Colonic mucosa (tissue), 4 donors: ENCODE results near the gene FOXP1. TPM values are rescaled to one million over a fixed set of nuclear protein-coding genes. Genes with fewer than 3 reads are reported as not detected.

Experiments used
- DNase-seq: peaks from one replicate; pipeline ENCODE4 v3.0.0-alpha.2; 2020
- H3K27ac ChIP-seq: fragments of 200-600 bp; one replicate; pipeline ENCODE4 v1.8.0; 2021
- H3K27me3 ChIP-seq: fragments of 200-600 bp; one replicate; pipeline ENCODE4 v1.8.0; 2021
- H3K36me3 ChIP-seq: fragments of 200-600 bp; one replicate; pipeline ENCODE4 v1.8.0; 2021
- H3K4me1 ChIP-seq: fragments of 200-600 bp; one replicate; pipeline ENCODE4 v1.8.0; 2021; ENCODE audit warnings: mild to moderate bottlenecking
- H3K4me3 ChIP-seq: fragments of 200-600 bp; one replicate; pipeline ENCODE4 v1.8.0; 2021
- H3K9ac ChIP-seq, 2 donors: one replicate each; pipeline ENCODE4 v1.7.0; 2013; ENCODE audit warnings: control low read depth in 2 of 2, low read depth in 2 of 2, low read length in 2 of 2
- H3K9me3 ChIP-seq: fragments of 200-600 bp; one replicate; pipeline ENCODE4 v1.8.0; 2021
- intact Hi-C: fragments of 100-400 bp; cut with DNase I; formaldehyde crosslinking; loops from one replicate; pipeline ENCODE4 v1.14.1; 2022
- total RNA-seq, 2 donors: library from RNA; stranded (reverse); fragmentation: NEBNext Ultra II Directional in 1 of 2; extraction: Animal tissue kit (Norgen Biotek cat#: 25700) in 1 of 2; gene quantifications; one replicate each; pipeline ENCODE4 v1.2.1, GENCODE V29; 2021
- TF ChIP-seq, protein P1 (sequence below): fragments of 200-600 bp; IDR thresholded peaks from one replicate; pipeline ENCODE4 v1.8.0; 2022; ENCODE audit warnings: antibody characterized with exemption, mild to moderate bottlenecking
- donor health status: healthy.
- donor health status: DM: no; HTN: no; CAD: no.
- donor health status: DM: no; HTN: no; CAD: no.

Gene FOXP1
- total RNA-seq, 2 donors from 2014 or later: 127 to 128 TPM

DNA sequence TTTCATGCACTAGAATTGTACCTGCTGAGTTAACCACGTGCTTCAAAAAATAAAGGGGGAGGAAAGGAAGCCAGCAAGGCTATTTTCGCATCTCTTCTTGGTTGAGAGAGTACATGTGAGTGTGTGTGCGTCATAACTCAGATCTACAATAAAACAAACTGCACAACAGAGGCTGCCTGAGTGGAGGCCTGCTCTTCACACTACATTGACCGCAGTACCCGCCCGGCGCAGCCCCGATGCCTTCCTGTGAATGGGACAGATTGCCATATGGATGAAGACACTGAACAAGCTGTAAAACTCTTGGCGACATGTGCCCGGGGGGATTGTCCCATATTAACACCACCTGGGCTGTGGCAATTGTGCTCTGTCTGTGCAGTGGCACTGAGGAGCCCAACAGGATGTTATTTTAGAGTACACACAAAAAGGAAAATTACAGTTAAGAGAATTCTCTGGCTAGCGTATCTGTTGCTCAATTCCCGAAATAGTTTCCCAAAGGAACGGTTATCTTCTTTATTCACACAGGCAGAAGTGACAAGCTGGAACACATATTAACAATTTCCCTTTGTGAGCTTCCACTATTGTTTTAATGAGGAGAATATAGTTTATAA lies 551.5 kb downstream of the FOXP1 start:
- H3K9me3 ChIP-seq: no peaks in the 10 kb centered on the region
- intact Hi-C loops: no loop called here
- H3K27me3 ChIP-seq: no peaks in the 10 kb centered on the region
- no peaks in the 10 kb centered on the region for H3K36me3 ChIP-seq
- H3K4me1 ChIP-seq: peaks cover 13% of the 10 kb centered on the region
- no peak overlapping the region for H3K9ac ChIP-seq
- TF ChIP-seq, protein P1, sequence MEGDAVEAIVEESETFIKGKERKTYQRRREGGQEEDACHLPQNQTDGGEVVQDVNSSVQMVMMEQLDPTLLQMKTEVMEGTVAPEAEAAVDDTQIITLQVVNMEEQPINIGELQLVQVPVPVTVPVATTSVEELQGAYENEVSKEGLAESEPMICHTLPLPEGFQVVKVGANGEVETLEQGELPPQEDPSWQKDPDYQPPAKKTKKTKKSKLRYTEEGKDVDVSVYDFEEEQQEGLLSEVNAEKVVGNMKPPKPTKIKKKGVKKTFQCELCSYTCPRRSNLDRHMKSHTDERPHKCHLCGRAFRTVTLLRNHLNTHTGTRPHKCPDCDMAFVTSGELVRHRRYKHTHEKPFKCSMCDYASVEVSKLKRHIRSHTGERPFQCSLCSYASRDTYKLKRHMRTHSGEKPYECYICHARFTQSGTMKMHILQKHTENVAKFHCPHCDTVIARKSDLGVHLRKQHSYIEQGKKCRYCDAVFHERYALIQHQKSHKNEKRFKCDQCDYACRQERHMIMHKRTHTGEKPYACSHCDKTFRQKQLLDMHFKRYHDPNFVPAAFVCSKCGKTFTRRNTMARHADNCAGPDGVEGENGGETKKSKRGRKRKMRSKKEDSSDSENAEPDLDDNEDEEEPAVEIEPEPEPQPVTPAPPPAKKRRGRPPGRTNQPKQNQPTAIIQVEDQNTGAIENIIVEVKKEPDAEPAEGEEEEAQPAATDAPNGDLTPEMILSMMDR: no peak
- peak overlapping the region; percentile 48 for H3K27ac ChIP-seq
- H3K4me3 ChIP-seq: no peak overlapping the region
- DNase-seq: no peak

DNA sequence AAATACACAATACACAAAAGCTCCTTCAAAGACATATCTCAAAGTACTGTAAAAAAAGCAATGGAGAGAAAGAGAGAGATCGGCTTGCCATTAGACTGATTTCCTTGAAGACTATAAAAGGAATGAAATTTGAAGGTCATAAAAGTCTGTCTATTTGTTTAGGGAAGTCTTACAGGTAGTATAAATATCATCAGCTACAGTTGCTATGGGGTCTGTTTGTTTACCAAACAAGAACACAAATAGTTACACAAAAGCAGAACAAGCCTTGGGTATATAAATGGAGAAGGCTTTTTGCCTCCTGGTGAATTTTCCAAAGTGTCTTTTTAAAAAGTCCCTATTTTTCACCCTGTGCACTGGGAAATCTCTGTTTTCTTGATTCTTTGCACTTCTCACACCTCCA lies 552.3 kb downstream of the FOXP1 start:
- intact Hi-C loops: no loop called here
- Histone ChIP-seq H3K27me3 (no peaks in the 10 kb centered on the region), H3K4me1 (peaks cover 13% of the 10 kb centered on the region), H3K9me3 (no peaks in the 10 kb centered on the region), H3K4me3 (no peak overlapping the region), H3K36me3 (no peaks in the 10 kb centered on the region), H3K27ac (peak overlapping the region; percentile 48), H3K9ac (no peak overlapping the region)
- TF ChIP-seq, protein P1: no peak
- DNase-seq: no peak

DNA sequence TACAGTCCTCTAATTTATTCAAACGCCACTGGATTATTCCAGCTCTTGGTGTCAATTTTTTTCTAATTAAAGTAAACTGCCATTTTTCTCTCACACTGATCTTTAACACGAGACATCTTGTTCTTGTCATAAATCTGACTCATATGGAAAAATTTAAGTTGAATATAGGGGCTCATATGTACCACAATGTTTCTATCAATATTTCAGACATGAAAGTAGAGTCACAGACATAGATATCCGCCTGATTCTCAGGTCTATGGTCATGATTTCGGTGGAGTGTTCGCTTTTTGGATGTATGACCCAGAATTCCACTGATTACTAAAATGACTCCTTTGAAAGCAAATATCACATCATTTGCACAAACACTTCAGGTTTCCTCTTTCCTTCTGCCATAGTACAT lies 552.8 kb downstream of the FOXP1 start:
- no peak for DNase-seq
- H3K9ac ChIP-seq: no peak overlapping the region
- TF ChIP-seq, protein P1: no peak
- H3K4me3 ChIP-seq: no peak overlapping the region
- no peaks in the 10 kb centered on the region for H3K9me3 ChIP-seq
- peaks cover 13% of the 10 kb centered on the region for H3K4me1 ChIP-seq
- H3K36me3 ChIP-seq: no peaks in the 10 kb centered on the region
- H3K27me3 ChIP-seq: no peaks in the 10 kb centered on the region
- peak overlapping the region; percentile 48 for H3K27ac ChIP-seq
- intact Hi-C loops: no loop called here

DNA sequence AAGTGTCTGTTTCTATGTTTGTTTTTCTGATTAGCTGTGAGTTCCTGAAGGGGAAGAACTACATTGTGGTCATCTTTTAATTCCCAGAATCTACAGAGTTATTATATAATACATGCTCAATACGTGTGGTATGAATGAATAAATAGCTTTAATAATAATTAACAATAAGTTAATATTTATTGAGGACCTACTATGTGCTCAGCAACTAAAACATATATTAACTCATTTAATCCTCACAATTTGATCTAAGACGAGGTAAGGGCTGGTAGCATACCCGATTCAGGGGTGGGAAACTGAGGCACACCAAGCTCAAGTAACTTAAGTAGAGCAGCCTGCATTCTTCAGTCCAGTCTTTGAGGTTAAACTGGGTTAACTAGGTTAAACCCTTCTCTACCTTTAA lies 553.8 kb downstream of the FOXP1 start:
- no peak overlapping the region for H3K9ac ChIP-seq
- no peak overlapping the region for H3K4me3 ChIP-seq
- no peak for DNase-seq
- no peaks in the 10 kb centered on the region for H3K36me3 ChIP-seq
- peaks cover 16% of the 10 kb centered on the region for H3K4me1 ChIP-seq
- H3K9me3 ChIP-seq: no peaks in the 10 kb centered on the region
- intact Hi-C loops: no loop called here
- no peak overlapping the region for H3K27ac ChIP-seq
- no peaks in the 10 kb centered on the region for H3K27me3 ChIP-seq
- TF ChIP-seq, protein P1: no peak

DNA sequence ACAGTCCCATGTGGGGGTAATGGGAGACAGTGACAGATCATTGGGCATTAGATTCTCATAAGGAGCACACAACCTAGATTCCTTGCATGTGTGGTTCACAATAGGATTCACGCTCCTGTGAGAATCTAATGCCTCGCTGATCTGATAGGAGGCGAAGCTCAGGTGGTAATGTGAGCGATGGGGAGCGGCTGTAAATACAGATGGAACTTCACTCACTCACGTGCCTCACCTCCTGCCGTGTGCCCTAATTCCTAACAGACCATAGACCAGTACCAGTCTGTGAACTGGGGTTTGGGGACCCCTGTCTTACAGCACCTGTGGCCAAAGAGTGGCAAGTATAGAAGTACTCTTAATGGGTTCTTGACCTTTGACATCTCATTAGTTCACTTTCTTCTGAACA lies 554.7 kb downstream of the FOXP1 start:
- H3K4me1 ChIP-seq: peaks cover 11% of the 10 kb centered on the region
- H3K9ac ChIP-seq: no peak overlapping the region
- H3K36me3 ChIP-seq: no peaks in the 10 kb centered on the region
- H3K9me3 ChIP-seq: no peaks in the 10 kb centered on the region
- H3K4me3 ChIP-seq: no peak overlapping the region
- TF ChIP-seq, protein P1: no peak
- intact Hi-C loops: no loop called here
- H3K27ac ChIP-seq: no peak overlapping the region
- no peaks in the 10 kb centered on the region for H3K27me3 ChIP-seq
- DNase-seq: no peak
